WTC11 (cell line): ENCODE results near the gene GPC5. TPM values are rescaled to one million over a fixed set of nuclear protein-coding genes. Genes with fewer than 3 reads are reported as not detected.

Experiments
- ATAC-seq: fragments of 200-7000 bp; cut with Tn5 transposase; 2 replicates; pipeline ENCODE4 v1.10.0; 2021; ENCODE audit warnings: mild to moderate bottlenecking, moderate library complexity
- CTCF ChIA-PET: fragments of 300-600 bp; sonication (Branson Sonifier 250); formaldehyde crosslinking; loops from one replicate; lab custom pipeline; 2021; ENCODE audit warnings: antibody characterized with exemption; lab: Charles Lee
- POLR2A ChIA-PET: fragments of 350-600 bp; sonication (Branson Sonifier 250); formaldehyde crosslinking; loops from one replicate; lab custom pipeline; 2021; ENCODE audit warnings: antibody characterized with exemption; lab: Charles Lee
- DNase-seq: peaks from one replicate; pipeline ENCODE4 v3.0.0; 2021; ENCODE audit warnings: low spot score
- H3K27ac Mint-ChIP-seq: 2 replicates; pipeline ENCODE4 v1.8.0; 2021; ENCODE audit warnings: mixed read lengths
- H3K27me3 Mint-ChIP-seq: 2 replicates; pipeline ENCODE4 v1.8.0; 2021; ENCODE audit warnings: low read depth, mild to moderate bottlenecking, moderate library complexity, mixed read lengths
- H3K36me3 Mint-ChIP-seq: 2 replicates; pipeline ENCODE4 v1.8.0; 2021; ENCODE audit warnings: mixed read lengths
- H3K4me1 Mint-ChIP-seq: 2 replicates; pipeline ENCODE4 v1.8.0; 2022; ENCODE audit warnings: mixed read lengths
- H3K4me3 Mint-ChIP-seq: 2 replicates; pipeline ENCODE4 v1.8.0; 2021; ENCODE audit warnings: mild to moderate bottlenecking, moderate library complexity, mixed read lengths
- H3K9me3 Mint-ChIP-seq: 2 replicates; pipeline ENCODE4 v1.8.0; 2021; ENCODE audit warnings: mixed read lengths
- AFF4 ChIP-seq: sonication (generic); formaldehyde crosslinking; IDR thresholded peaks from 2 replicates; pipeline ENCODE4 v1.8.1; 2023; ENCODE audit warnings: mild to moderate bottlenecking, missing genetic modification reagents, borderline replicate concordance
- ARID4B ChIP-seq: sonication (generic); formaldehyde crosslinking; IDR thresholded peaks from 2 replicates; pipeline ENCODE4 v1.8.0; 2023; ENCODE audit warnings: missing genetic modification reagents, mild to moderate bottlenecking, borderline replicate concordance
- CREM ChIP-seq: sonication (generic); formaldehyde crosslinking; IDR thresholded peaks from 2 replicates; pipeline ENCODE4 v1.8.1; 2022; ENCODE audit warnings: mild to moderate bottlenecking, missing genetic modification reagents, moderate library complexity
- ETV6 ChIP-seq: sonication (generic); formaldehyde crosslinking; IDR thresholded peaks from 2 replicates; pipeline ENCODE4 v1.8.1; 2022; ENCODE audit warnings: mild to moderate bottlenecking, missing genetic modification reagents
- FOXJ3 ChIP-seq: sonication (generic); formaldehyde crosslinking; IDR thresholded peaks from 2 replicates; pipeline ENCODE4 v1.9.0; 2021; ENCODE audit warnings: missing genetic modification reagents, mild to moderate bottlenecking, borderline replicate concordance
- GTF2I ChIP-seq: fragments of 250-450 bp; sonication (Bioruptor Pico); conservative IDR thresholded peaks from 2 replicates; pipeline ENCODE4 v1.4.0; 2021; ENCODE audit warnings: mild to moderate bottlenecking
- NFATC4 ChIP-seq: fragments of 250-450 bp; sonication (Bioruptor Pico); IDR thresholded peaks from 2 replicates; pipeline ENCODE4 v1.9.0; 2021; ENCODE audit warnings: mild to moderate bottlenecking
- OVOL2 ChIP-seq: fragments of 250-450 bp; sonication (Bioruptor Pico); IDR thresholded peaks from 2 replicates; pipeline ENCODE4 v1.9.0; 2021; ENCODE audit warnings: mild to moderate bottlenecking, borderline replicate concordance
- PREB ChIP-seq: sonication (generic); formaldehyde crosslinking; IDR thresholded peaks from 2 replicates; pipeline ENCODE4 v1.8.1; 2022; ENCODE audit warnings: mild to moderate bottlenecking, missing genetic modification reagents, moderate library complexity, borderline replicate concordance
- PRRX2 ChIP-seq: fragments of 250-450 bp; sonication (Bioruptor Pico); IDR thresholded peaks from 2 replicates; pipeline ENCODE4 v1.8.0; 2021; ENCODE audit warnings: mild to moderate bottlenecking
- SOX15 ChIP-seq: fragments of 250-450 bp; sonication (Bioruptor Pico); IDR thresholded peaks from 2 replicates; pipeline ENCODE4 v1.9.0; 2021; ENCODE audit warnings: mild to moderate bottlenecking
- SP1 ChIP-seq: sonication (generic); formaldehyde crosslinking; conservative IDR thresholded peaks from 2 replicates; pipeline ENCODE4 v1.8.1; 2022; ENCODE audit warnings: missing genetic modification reagents
- STAT6 ChIP-seq: sonication (generic); formaldehyde crosslinking; conservative IDR thresholded peaks from 2 replicates; pipeline ENCODE4 v1.8.1; 2023; ENCODE audit warnings: mild to moderate bottlenecking, low read depth, missing genetic modification reagents, moderate library complexity
- ZBTB43 ChIP-seq: sonication (generic); formaldehyde crosslinking; IDR thresholded peaks from 2 replicates; pipeline ENCODE4 v1.8.1; 2023; ENCODE audit warnings: mild to moderate bottlenecking, missing genetic modification reagents
- ZNF121 ChIP-seq: sonication (generic); formaldehyde crosslinking; IDR thresholded peaks from 2 replicates; pipeline ENCODE4 v1.8.0; 2023; ENCODE audit warnings: missing genetic modification reagents
- ZNF281 ChIP-seq: sonication (generic); formaldehyde crosslinking; IDR thresholded peaks from 2 replicates; pipeline ENCODE4 v1.8.0; 2023; ENCODE audit warnings: mild to moderate bottlenecking, missing genetic modification reagents
- ZNF317 ChIP-seq: sonication (generic); formaldehyde crosslinking; IDR thresholded peaks from 2 replicates; pipeline ENCODE4 v1.8.1; 2023; ENCODE audit warnings: low read depth, mild to moderate bottlenecking, moderate library complexity, missing genetic modification reagents, borderline replicate concordance
- ZNF416 ChIP-seq: fragments of 250-450 bp; sonication (Bioruptor Pico); IDR thresholded peaks from 2 replicates; pipeline ENCODE4 v1.9.0; 2021; ENCODE audit warnings: mild to moderate bottlenecking, inconsistent platforms
- ZNF512 ChIP-seq: sonication (generic); formaldehyde crosslinking; IDR thresholded peaks from 2 replicates; pipeline ENCODE4 v1.8.1; 2022; ENCODE audit warnings: missing genetic modification reagents, borderline replicate concordance
- total RNA-seq: library from RNA; stranded (reverse); gene quantifications from 3 replicates; pipeline ENCODE4 v1.2.3, GENCODE V29; 2021

GPC5 gene
- total RNA-seq, 1 experiment from 2014 or later, result 0.46 TPM

- TF ChIP-seq PREB (CRISPR knock-in tag) (no peak), ZNF512 (CRISPR knock-in tag) (no peak), AFF4 (CRISPR knock-in tag) (no peak), ZNF416 (CRISPR knock-in tag) (no peak), ARID4B (CRISPR knock-in tag) (no peak)
- TF ChIP-seq, all 79 proteins: peak for 0
These were observed 1005.2 kb downstream of the GPC5 start (continued) for GRCh38 chr13:92403606-92404005.

- CTCF ChIA-PET, result no interaction called here
- DNase-seq, result peak; percentile 38
- TF ChIP-seq ZNF281 (CRISPR knock-in tag) (no peak), ZNF317 (CRISPR knock-in tag) (no peak), NFATC4 (CRISPR knock-in tag) (no peak), FOXJ3 (CRISPR knock-in tag) (no peak), CREM (CRISPR knock-in tag) (no peak), SP1 (CRISPR knock-in tag) (no peak), ZBTB43 (CRISPR knock-in tag) (no peak), ZNF121 (CRISPR knock-in tag) (no peak), ETV6 (CRISPR knock-in tag) (no peak), GTF2I (CRISPR knock-in tag) (no peak), PRRX2 (CRISPR knock-in tag) (no peak), STAT6 (CRISPR knock-in tag) (no peak), SOX15 (CRISPR knock-in tag) (no peak), OVOL2 (no peak), ZNF416 (CRISPR knock-in tag) (no peak)
These were observed 1009.4 kb downstream of the GPC5 start for GRCh38 chr13:92407858-92408257.

More at GRCh38 chr13:92407858-92408257, 1009.4 kb downstream of the GPC5 start:
- H3K36me3 Mint-ChIP-seq, result no peaks in the 10 kb centered on the region
- H3K27ac Mint-ChIP-seq, result no peak overlapping the region
- POLR2A ChIA-PET, result no interaction called here
- H3K27me3 Mint-ChIP-seq, result no peaks in the 10 kb centered on the region
- no peak overlapping the region for H3K4me3 Mint-ChIP-seq
- peaks cover 5% of the 10 kb centered on the region for H3K4me1 Mint-ChIP-seq
- ATAC-seq, result peak; percentile 62; the same call in 1 of the 2 replicates
- no peaks in the 10 kb centered on the region; the same call in 1 of the 2 replicates for H3K9me3 Mint-ChIP-seq
